Measurements from ENCODE around the gene PET100.

The PET100 gene

GRCh38 chr19:7635670-7636069, 6.1 kb downstream of the PET100 start:
- no peak for DNase-seq

- DNase-seq: no peak
Measured at GRCh38 chr19:7636317-7636690, 6.7 kb downstream of the PET100 start.

GRCh38 chr19:7636691-7637373, 7.2 kb downstream of the PET100 start, which contains the start of gene STXBP2:
STXBP2 (plus strand) TSS chr19:7637110; CDS start chr19:7637150, 40 bp downstream.
- DNase-seq: peak; percentile 95

- peak; percentile 27 for DNase-seq
Measured at GRCh38 chr19:7637374-7638256, 8.0 kb downstream of the PET100 start.

- no peak for DNase-seq
Measured at GRCh38 chr19:7638802-7639465, 9.3 kb downstream of the PET100 start.

GRCh38 chr19:7639863-7640348, 10.3 kb downstream of the PET100 start:
- no peak for DNase-seq

GRCh38 chr19:7640803-7641202, 11.2 kb downstream of the PET100 start:
- no peak for DNase-seq

- no peak for DNase-seq
Measured at GRCh38 chr19:7641290-7642276, 12.0 kb downstream of the PET100 start.

- no peak for DNase-seq
Measured at GRCh38 chr19:7642295-7643030, 12.9 kb downstream of the PET100 start.

GRCh38 chr19:7643031-7643415, 13.4 kb downstream of the PET100 start:
- DNase-seq: no peak

GRCh38 chr19:7643629-7644549, 14.3 kb downstream of the PET100 start:
- DNase-seq: peak; percentile 45

- no peak for DNase-seq
Measured at GRCh38 chr19:7644550-7644877, 14.9 kb downstream of the PET100 start.

- no peak for DNase-seq
Measured at GRCh38 chr19:7645163-7645562, 15.6 kb downstream of the PET100 start.

GRCh38 chr19:7645656-7646425, 16.2 kb downstream of the PET100 start:
- DNase-seq: no peak

GRCh38 chr19:7646426-7646700, 16.8 kb downstream of the PET100 start:
- no peak for DNase-seq

- DNase-seq: no peak
Measured at GRCh38 chr19:7647156-7647555, 17.6 kb downstream of the PET100 start.

GRCh38 chr19:7648265-7649014, 18.8 kb downstream of the PET100 start:
- no peak for DNase-seq

GRCh38 chr19:7650148-7650547, 20.6 kb downstream of the PET100 start:
- DNase-seq: no peak

GRCh38 chr19:7652061-7652641, 22.6 kb downstream of the PET100 start:
- peak; percentile 89 for DNase-seq
